Nephron (organoid): ENCODE results near the gene NEDD4.

Experiments
- H3K27ac Mint-ChIP-seq, 3 experiments: 2 replicates each; pipeline ENCODE4 v1.8.0; 2020; ENCODE audit warnings: mixed read lengths in 3 of 3, mild to moderate bottlenecking in 2 of 3, moderate library complexity in 1 of 3
- H3K27me3 Mint-ChIP-seq: 2 replicates; pipeline ENCODE4 v1.8.0; 2021; ENCODE audit warnings: low read depth, mild to moderate bottlenecking, moderate library complexity, mixed read lengths
- H3K36me3 Mint-ChIP-seq: 2 replicates; pipeline ENCODE4 v1.8.0; 2020; ENCODE audit warnings: low read depth, mixed read lengths
- H3K4me1 Mint-ChIP-seq: 2 replicates; pipeline ENCODE4 v1.8.0; 2020; ENCODE audit warnings: mixed read lengths
- H3K4me3 Mint-ChIP-seq, 3 experiments: 2 replicates each; pipeline ENCODE4 v1.8.0; 2020; ENCODE audit warnings: mild to moderate bottlenecking in 3 of 3, mixed read lengths in 3 of 3, moderate library complexity in 2 of 3
- H3K9me3 Mint-ChIP-seq: 2 replicates; pipeline ENCODE4 v1.8.0; 2020; ENCODE audit warnings: mixed read lengths
- CTCF ChIP-seq, 3 experiments: fragments of 200-600 bp; sonication (generic); IDR thresholded peaks; one replicate each; pipeline ENCODE4 v1.5.0; 2021; ENCODE audit warnings: antibody characterized with exemption in 3 of 3; ENCODE audit not compliant: unreplicated experiment in 3 of 3

The NEDD4 gene

GRCh38 chr15:55970286-55970685, 23.1 kb downstream of the NEDD4 start:
- peaks cover 28% of the 10 kb centered on the region for H3K36me3 Mint-ChIP-seq
- TF ChIP-seq CTCF (IDR thresholded peaks at IDR 0.05; ENCODE audit: unreplicated experiment in 3 of 3): no peak

GRCh38 chr15:55969582-55969981, 23.8 kb downstream of the NEDD4 start:
- Mint-ChIP-seq H3K27me3 (no peaks in the 10 kb centered on the region), H3K4me3 (no peak overlapping the region), H3K4me1 (no peaks in the 10 kb centered on the region), H3K36me3 (peaks cover 35% of the 10 kb centered on the region), H3K9me3 (peaks cover 33% of the 10 kb centered on the region), H3K27ac (no peak overlapping the region)
- no peak for TF ChIP-seq CTCF (IDR thresholded peaks at IDR 0.05; ENCODE audit: unreplicated experiment in 3 of 3)

More at GRCh38 chr15:55970286-55970685, 23.1 kb downstream of the NEDD4 start:
- H3K27ac Mint-ChIP-seq: no peak overlapping the region
- no peaks in the 10 kb centered on the region for H3K27me3 Mint-ChIP-seq
- no peaks in the 10 kb centered on the region for H3K4me1 Mint-ChIP-seq
- H3K9me3 Mint-ChIP-seq: peaks cover 33% of the 10 kb centered on the region
- H3K4me3 Mint-ChIP-seq: no peak overlapping the region

GRCh38 chr15:55968923-55969322, 24.5 kb downstream of the NEDD4 start:
- Mint-ChIP-seq H3K4me1 (no peaks in the 10 kb centered on the region), H3K4me3 (no peak overlapping the region), H3K36me3 (peaks cover 40% of the 10 kb centered on the region), H3K9me3 (peaks cover 26% of the 10 kb centered on the region), H3K27me3 (no peaks in the 10 kb centered on the region), H3K27ac (no peak overlapping the region)
- no peak for TF ChIP-seq CTCF (IDR thresholded peaks at IDR 0.05; ENCODE audit: unreplicated experiment in 3 of 3)

GRCh38 chr15:55965091-55965490, 28.3 kb downstream of the NEDD4 start:
- H3K4me3 Mint-ChIP-seq: no peak overlapping the region
- no peak overlapping the region for H3K27ac Mint-ChIP-seq
- no peaks in the 10 kb centered on the region for H3K27me3 Mint-ChIP-seq
- no peaks in the 10 kb centered on the region for H3K9me3 Mint-ChIP-seq
- H3K36me3 Mint-ChIP-seq: peaks cover 24% of the 10 kb centered on the region
- no peaks in the 10 kb centered on the region for H3K4me1 Mint-ChIP-seq
- no peak for TF ChIP-seq CTCF (IDR thresholded peaks at IDR 0.05; ENCODE audit: unreplicated experiment in 3 of 3)

- Mint-ChIP-seq H3K27me3 (no peaks in the 10 kb centered on the region), H3K4me3 (no peak overlapping the region), H3K9me3 (peaks cover 3% of the 10 kb centered on the region), H3K27ac (no peak overlapping the region), H3K4me1 (no peaks in the 10 kb centered on the region), H3K36me3 (peaks cover 46% of the 10 kb centered on the region)
- no peak for TF ChIP-seq CTCF (IDR thresholded peaks at IDR 0.05; ENCODE audit: unreplicated experiment in 3 of 3)
These were observed 32.5 kb downstream of the NEDD4 start for GRCh38 chr15:55960946-55961345.

- H3K9me3 Mint-ChIP-seq: peaks cover 3% of the 10 kb centered on the region
- TF ChIP-seq CTCF (IDR thresholded peaks at IDR 0.05; ENCODE audit: unreplicated experiment in 3 of 3): no peak
- H3K27me3 Mint-ChIP-seq: no peaks in the 10 kb centered on the region
- peaks cover 37% of the 10 kb centered on the region for H3K36me3 Mint-ChIP-seq
- H3K27ac Mint-ChIP-seq: no peak overlapping the region
- H3K4me3 Mint-ChIP-seq: no peak overlapping the region
- no peaks in the 10 kb centered on the region for H3K4me1 Mint-ChIP-seq
These were observed 33.5 kb downstream of the NEDD4 start for GRCh38 chr15:55959744-55960447.
